GM12891 (cell line): ENCODE measurements around the gene TRPV6.

Experiments
- POLR2A ChIP-seq: IDR thresholded peaks from 2 replicates; pipeline ENCODE4 v1.6.1; 2011; ENCODE audit warnings: low read depth, low read length, control low read depth
- POLR2AphosphoS5 ChIP-seq: IDR thresholded peaks from 2 replicates; pipeline ENCODE4 v1.6.1; 2011; ENCODE audit warnings: low read depth, low read length, control low read depth

DNA sequence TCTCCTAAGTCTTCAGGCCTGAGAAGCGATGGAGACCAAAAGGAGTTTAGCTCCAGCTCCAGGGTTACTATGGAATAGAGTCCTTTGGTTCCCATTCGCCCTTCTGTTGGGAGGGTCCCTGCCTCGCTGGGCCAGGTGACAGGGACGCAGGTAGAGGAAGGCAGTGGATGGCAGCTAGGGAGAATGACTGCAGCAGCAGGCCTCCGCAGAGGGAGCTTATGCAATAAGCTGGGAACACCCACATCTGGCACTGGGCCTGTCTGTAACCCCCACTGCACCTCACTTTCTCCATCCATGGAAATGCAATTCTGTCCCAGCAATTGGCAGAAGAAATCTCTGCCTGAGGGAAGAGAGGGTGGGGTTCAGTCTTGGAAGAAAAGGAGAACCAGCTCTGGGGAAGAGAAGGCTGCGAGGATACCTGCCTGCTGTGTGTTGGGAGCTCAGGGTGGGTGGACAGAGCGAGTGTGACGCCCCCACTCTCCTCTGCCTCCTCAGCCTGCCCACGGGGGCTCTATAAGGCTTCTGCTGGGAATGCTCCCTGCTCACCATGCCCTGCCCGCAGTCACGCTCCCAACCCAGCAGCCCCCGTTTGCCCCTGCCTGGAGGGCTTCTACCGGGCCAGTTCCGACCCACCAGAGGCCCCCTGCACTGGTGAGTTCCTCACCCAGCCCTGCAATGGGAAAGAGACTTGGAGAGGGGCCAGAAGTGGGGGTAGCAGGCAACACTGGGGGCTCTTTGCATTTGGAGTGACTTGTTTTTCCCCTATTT is 20.4 kb downstream of the TRPV6 start:
- no peak for TF ChIP-seq POLR2AphosphoS5
- TF ChIP-seq POLR2A: no peak
